Measurements from ENCODE around the gene ARHGEF10L.

DNA sequence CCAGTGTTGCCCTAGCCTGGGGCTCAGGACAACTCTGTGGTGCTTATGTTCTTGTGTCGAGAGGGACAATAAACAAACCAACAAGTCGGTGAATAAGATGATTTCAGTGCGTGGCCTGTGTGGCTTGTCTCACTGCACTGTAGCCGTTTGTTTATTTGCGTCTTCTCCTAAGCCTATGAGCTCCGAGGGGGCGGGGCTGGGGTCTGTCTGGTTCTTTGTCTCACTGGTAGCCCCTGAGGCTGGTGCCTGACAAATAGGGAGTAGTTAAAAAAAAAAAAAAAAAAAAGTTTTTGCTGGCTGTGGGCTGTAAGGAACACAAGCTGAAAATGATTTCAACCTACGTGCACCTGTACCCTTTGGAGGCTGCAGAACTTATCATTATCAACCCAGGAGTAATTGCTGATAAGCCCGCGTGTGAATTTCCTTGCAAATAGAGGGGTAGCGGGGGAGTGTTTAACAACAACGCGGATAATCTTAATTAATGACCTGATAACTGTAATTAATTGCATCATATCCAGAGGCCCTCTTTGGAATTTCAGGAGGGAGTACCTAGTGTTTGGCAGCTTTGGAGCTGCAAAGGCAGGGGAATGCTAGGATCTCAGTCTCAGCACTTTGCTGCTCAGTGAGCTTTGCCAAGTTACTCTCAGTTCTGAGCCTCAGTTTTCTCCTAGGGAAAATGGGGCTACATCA, 925 bp upstream of the ARHGEF10L start:
- TF ChIP-seq, protein P1, sequence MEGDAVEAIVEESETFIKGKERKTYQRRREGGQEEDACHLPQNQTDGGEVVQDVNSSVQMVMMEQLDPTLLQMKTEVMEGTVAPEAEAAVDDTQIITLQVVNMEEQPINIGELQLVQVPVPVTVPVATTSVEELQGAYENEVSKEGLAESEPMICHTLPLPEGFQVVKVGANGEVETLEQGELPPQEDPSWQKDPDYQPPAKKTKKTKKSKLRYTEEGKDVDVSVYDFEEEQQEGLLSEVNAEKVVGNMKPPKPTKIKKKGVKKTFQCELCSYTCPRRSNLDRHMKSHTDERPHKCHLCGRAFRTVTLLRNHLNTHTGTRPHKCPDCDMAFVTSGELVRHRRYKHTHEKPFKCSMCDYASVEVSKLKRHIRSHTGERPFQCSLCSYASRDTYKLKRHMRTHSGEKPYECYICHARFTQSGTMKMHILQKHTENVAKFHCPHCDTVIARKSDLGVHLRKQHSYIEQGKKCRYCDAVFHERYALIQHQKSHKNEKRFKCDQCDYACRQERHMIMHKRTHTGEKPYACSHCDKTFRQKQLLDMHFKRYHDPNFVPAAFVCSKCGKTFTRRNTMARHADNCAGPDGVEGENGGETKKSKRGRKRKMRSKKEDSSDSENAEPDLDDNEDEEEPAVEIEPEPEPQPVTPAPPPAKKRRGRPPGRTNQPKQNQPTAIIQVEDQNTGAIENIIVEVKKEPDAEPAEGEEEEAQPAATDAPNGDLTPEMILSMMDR (conservative IDR thresholded peaks at IDR 0.05; ENCODE audit: low read depth, low read length): no peak
- no peak for TF ChIP-seq EZH2 (IDR thresholded peaks at IDR 0.05; ENCODE audit: borderline replicate concordance, low read depth, low read length, poor library complexity, severe bottlenecking)
